Testis (tissue), 2 donors: ENCODE results near the gene AKAP5.

Experiments
- POLR2A ChIP-seq: fragments of 450-650 bp; IDR thresholded peaks from one replicate; pipeline ENCODE4 v1.6.1; 2017; ENCODE audit warnings: antibody characterized with exemption, mild to moderate bottlenecking, moderate library complexity
- TF ChIP-seq, protein P1 (sequence below), 3 experiments: fragments of 450-650 bp in 2 of 3; fragments of 200-600 bp in 1 of 3; sonication (generic) in 1 of 3; IDR thresholded peaks; one replicate each; pipeline ENCODE4 v1.5.1; 2016 to 2019; ENCODE audit warnings: antibody characterized with exemption in 3 of 3, mild to moderate bottlenecking in 2 of 3, moderate library complexity in 1 of 3

GRCh38 chr14:64444984-64445845, 20.1 kb upstream of the AKAP5 start:
- no peak for TF ChIP-seq POLR2A
- TF ChIP-seq, protein P1, sequence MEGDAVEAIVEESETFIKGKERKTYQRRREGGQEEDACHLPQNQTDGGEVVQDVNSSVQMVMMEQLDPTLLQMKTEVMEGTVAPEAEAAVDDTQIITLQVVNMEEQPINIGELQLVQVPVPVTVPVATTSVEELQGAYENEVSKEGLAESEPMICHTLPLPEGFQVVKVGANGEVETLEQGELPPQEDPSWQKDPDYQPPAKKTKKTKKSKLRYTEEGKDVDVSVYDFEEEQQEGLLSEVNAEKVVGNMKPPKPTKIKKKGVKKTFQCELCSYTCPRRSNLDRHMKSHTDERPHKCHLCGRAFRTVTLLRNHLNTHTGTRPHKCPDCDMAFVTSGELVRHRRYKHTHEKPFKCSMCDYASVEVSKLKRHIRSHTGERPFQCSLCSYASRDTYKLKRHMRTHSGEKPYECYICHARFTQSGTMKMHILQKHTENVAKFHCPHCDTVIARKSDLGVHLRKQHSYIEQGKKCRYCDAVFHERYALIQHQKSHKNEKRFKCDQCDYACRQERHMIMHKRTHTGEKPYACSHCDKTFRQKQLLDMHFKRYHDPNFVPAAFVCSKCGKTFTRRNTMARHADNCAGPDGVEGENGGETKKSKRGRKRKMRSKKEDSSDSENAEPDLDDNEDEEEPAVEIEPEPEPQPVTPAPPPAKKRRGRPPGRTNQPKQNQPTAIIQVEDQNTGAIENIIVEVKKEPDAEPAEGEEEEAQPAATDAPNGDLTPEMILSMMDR (IDR thresholded peaks at IDR 0.05): no peak
